ENCODE data around the gene ALDH2.

Gene ALDH2

DNA sequence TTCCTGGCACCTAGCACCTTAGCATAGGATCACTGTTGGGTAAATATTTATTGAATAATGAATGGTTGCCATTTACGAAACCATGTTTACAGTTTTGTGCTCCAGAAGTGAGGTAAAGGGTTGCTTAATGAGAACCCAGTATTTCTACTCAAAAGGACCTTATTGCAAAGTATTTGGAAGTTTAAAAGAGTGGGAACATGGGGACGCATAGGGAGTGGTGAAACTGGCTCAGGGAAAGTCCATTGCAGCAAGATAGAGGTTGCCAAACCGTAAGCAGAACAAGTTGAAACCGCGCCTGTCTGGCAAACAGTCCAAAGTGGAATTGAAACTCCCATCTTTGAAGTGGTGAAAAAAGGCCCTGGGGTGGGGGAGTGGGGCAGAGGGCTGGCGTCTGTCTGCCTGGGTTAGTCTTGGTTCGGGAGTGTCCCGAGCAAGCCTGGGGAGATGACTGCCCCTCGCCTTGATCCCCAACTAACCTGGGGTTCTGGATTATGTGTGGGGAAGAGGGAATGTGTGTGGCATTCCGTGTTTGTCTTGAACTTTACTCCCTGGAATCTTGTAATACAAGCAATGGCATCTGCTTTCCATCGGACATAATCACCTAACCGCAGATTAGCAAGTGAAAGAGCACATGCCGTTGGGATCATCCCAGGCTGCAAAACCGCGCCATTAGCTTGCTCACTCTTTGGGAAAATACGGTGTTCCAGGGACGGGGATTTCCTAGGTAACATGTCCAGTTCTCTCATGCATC, 7.2 kb downstream of the ALDH2 start:
- TF ChIP-seq, protein P1, sequence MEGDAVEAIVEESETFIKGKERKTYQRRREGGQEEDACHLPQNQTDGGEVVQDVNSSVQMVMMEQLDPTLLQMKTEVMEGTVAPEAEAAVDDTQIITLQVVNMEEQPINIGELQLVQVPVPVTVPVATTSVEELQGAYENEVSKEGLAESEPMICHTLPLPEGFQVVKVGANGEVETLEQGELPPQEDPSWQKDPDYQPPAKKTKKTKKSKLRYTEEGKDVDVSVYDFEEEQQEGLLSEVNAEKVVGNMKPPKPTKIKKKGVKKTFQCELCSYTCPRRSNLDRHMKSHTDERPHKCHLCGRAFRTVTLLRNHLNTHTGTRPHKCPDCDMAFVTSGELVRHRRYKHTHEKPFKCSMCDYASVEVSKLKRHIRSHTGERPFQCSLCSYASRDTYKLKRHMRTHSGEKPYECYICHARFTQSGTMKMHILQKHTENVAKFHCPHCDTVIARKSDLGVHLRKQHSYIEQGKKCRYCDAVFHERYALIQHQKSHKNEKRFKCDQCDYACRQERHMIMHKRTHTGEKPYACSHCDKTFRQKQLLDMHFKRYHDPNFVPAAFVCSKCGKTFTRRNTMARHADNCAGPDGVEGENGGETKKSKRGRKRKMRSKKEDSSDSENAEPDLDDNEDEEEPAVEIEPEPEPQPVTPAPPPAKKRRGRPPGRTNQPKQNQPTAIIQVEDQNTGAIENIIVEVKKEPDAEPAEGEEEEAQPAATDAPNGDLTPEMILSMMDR (IDR thresholded peaks at IDR 0.05; ENCODE audit: insufficient read depth, missing control alignments) = no peak
- no peak for FAIRE-seq
- DNase-seq (ENCODE audit: insufficient read length, low spot score) = no peak

DNA sequence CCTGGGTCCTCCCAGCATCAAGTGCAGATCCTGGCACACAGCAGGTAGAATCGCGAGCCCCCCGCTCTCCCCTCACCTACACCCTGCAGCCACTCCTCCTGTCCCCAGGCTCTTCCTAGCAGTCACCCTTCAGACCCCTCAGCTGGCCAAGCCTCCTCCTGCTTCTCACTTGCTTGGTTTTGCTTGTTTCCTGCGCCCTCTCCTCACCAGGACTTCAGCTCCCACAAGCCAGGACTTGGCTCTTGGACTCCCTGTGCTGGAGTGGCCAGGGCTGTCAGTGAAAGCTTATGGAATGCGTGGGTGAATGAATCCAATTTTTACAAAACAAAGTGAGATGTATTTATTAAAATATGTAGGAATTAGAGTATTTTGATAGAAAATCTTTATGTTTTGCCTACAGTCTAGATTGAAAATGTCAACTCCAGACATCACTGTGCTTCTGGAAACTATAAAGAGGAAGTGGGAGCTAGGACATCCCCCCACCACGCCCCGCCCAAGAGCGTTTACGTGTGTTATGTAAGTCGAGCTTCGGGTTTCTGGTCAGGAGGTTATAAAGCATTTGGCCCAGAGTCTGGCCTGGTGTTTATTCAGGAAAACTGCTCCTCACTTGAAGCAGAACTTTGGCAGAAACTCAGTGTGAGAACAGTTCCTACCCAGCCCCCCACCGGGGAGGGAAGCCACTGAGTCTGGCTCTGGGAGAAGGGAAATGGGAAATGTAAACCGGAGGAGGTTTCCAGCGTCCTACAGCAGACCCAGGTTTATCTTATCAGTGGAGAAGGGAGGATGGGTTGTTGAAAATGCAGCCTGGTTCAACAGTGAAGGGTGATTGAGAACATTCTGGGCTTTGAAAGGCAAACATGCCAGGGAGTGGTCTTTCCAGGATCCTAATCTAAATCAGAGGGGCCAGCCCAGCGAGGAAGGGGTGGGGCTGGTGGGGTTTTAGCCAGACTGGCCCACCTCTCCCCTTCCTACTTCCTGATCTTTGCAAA, 8.8 kb downstream of the ALDH2 start:
- TF ChIP-seq, protein P1 (IDR thresholded peaks at IDR 0.05; ENCODE audit: insufficient read depth, missing control alignments) = no peak
- DNase-seq (ENCODE audit: insufficient read length, low spot score) (no peak), FAIRE-seq (no peak)

- no peak for DNase-seq (ENCODE audit: insufficient read length, low spot score)
- FAIRE-seq = no peak
- TF ChIP-seq, protein P1 (IDR thresholded peaks at IDR 0.05; ENCODE audit: insufficient read depth, missing control alignments) = no peak
These were observed 10.2 kb downstream of the ALDH2 start for GRCh38 chr12:111776836-111777344.

DNA sequence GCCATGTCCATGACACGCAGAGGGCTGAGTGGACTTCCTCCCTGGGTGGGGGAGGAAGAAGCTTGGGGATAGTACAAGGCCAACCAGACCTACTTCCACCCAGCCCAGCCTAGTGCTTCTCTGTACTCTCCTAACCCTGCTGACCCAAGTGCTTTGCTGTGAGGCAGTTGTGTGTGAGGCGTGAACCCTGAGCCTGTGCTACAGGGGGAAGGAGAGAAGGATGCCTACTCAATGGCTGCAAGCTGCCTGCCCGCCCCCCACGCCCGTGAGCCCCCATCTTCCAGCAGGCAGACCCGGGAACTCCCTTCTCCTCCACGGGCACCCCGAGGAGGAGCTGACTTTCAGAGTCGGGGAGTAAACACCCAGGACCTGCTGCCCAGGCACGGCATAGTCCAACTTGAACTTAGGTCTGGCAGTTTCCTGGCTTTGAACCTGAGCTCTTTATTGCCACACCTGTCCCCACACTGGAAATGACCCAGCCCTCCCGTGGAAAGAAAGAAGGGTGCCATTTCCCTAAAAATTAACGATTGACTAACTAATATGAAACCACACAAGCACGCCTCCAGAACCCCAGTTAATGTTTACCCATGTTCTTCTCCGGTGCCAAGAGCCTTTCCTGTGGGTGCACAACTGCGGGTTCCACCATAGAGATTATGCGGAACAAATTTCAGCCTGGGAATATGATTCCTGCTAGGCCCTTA, 10.8 kb downstream of the ALDH2 start:
- TF ChIP-seq, protein P1 (IDR thresholded peaks at IDR 0.05; ENCODE audit: insufficient read depth, missing control alignments) = no peak
- no peak for FAIRE-seq

DNA sequence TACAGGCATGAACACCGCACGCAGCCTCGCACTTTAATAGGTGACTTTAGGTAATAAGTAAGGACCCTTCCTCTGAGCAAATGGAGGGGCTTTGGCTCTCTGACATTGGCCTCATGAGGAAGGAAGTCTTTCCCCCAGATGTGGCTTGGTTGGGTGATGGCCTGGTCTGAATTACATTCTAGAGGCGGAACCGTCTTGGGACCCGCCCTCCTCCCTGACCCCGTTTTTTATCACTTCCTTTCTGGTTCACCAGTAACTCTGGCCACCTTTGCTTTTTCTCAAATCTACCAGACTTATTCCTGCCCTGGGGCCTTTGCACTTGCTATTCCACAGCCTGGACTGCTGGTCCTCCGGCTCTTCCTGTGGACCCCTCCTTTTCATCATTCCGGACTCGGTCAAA, 13.4 kb downstream of the ALDH2 start:
- TF ChIP-seq, protein P1 (IDR thresholded peaks at IDR 0.05; ENCODE audit: insufficient read depth, missing control alignments) = no peak
- DNase-seq (ENCODE audit: insufficient read length, low spot score) = no peak
- FAIRE-seq = no peak

More for the DNA sequence above, 10.8 kb downstream of the ALDH2 start:
- no peak for DNase-seq (ENCODE audit: insufficient read length, low spot score)

- FAIRE-seq (no peak), DNase-seq (ENCODE audit: insufficient read length, low spot score) (no peak)
- TF ChIP-seq, protein P1 (IDR thresholded peaks at IDR 0.05; ENCODE audit: insufficient read depth, missing control alignments) = no peak
These were observed 13.9 kb downstream of the ALDH2 start for GRCh38 chr12:111780615-111781014.
